HCEC 1CT (cell line): Measurements from ENCODE around the gene SMC1B.
A peak's percentile ranks its signal among the peaks of the same experiment; 100 is the strongest.
"Not testable (repeated sequence)": the region's sequence is repeated elsewhere in the genome, so short reads cannot be mapped to it uniquely, and the experiment has no call there.

Source experiments
- DNase-seq: peaks from one replicate; pipeline ENCODE4 v3.0.0-alpha.2; 2017

SMC1B gene, protein sequence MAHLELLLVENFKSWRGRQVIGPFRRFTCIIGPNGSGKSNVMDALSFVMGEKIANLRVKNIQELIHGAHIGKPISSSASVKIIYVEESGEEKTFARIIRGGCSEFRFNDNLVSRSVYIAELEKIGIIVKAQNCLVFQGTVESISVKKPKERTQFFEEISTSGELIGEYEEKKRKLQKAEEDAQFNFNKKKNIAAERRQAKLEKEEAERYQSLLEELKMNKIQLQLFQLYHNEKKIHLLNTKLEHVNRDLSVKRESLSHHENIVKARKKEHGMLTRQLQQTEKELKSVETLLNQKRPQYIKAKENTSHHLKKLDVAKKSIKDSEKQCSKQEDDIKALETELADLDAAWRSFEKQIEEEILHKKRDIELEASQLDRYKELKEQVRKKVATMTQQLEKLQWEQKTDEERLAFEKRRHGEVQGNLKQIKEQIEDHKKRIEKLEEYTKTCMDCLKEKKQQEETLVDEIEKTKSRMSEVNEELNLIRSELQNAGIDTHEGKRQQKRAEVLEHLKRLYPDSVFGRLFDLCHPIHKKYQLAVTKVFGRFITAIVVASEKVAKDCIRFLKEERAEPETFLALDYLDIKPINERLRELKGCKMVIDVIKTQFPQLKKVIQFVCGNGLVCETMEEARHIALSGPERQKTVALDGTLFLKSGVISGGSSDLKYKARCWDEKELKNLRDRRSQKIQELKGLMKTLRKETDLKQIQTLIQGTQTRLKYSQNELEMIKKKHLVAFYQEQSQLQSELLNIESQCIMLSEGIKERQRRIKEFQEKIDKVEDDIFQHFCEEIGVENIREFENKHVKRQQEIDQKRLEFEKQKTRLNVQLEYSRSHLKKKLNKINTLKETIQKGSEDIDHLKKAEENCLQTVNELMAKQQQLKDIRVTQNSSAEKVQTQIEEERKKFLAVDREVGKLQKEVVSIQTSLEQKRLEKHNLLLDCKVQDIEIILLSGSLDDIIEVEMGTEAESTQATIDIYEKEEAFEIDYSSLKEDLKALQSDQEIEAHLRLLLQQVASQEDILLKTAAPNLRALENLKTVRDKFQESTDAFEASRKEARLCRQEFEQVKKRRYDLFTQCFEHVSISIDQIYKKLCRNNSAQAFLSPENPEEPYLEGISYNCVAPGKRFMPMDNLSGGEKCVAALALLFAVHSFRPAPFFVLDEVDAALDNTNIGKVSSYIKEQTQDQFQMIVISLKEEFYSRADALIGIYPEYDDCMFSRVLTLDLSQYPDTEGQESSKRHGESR

GRCh38 chr22:45413368-45414211, at the start of gene SMC1B, which contains the start of gene RIBC2:
SMC1B (minus strand) TSS chr22:45413599; CDS start chr22:45413567, 32 bp downstream.
RIBC2 (plus strand) TSS chr22:45413693; CDS start chr22:45413887, 194 bp downstream.
- peak; percentile 81 for DNase-seq

GRCh38 chr22:45462034-45462655, 48.7 kb upstream of the SMC1B start:
- no peak for DNase-seq

DNA sequence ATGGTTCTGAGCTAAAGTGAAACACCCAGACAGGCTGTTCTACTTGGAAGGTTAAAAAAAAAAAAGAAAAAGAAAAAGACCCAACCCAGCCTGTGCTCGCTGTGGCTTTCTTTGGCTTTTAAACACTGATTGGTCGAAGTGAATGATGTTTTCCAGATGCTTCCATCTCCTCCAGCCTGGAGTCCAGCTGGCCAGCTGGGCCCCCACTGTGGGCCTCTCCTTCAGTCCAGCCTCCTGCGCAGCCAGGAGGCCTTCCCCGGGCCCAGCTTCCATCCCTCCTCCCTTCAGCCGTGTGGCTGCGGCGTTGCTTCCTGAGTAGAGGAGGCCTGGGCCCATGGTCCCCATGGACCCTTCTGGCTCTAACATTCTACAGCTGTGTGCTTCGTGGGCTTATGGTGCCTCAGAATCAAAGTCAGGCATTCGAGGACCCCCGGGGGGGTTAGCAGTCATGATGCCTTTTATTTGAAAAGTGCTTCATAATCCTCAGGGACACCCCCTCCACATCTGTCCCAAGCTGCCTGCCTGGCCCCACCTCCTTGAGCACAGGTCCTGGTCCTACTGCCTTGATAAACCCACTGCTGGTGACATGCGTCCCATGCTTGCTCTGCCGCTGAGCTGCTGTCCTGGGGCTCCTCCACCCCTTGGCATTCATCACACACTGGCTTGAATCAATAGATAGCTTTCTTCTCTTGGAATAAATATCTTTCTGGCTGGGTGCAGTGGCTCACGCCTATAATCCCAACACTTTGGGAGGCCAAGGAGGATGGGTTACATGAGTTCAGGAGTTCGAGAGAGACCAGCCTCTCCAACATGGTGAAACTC, 47.1 kb upstream of the SMC1B start:
- DNase-seq: no peak

GRCh38 chr22:45459235-45459634, 45.8 kb upstream of the SMC1B start:
- DNase-seq: no peak

- DNase-seq: no peak
Observed at GRCh38 chr22:45458532-45458931, 45.1 kb upstream of the SMC1B start.

DNA sequence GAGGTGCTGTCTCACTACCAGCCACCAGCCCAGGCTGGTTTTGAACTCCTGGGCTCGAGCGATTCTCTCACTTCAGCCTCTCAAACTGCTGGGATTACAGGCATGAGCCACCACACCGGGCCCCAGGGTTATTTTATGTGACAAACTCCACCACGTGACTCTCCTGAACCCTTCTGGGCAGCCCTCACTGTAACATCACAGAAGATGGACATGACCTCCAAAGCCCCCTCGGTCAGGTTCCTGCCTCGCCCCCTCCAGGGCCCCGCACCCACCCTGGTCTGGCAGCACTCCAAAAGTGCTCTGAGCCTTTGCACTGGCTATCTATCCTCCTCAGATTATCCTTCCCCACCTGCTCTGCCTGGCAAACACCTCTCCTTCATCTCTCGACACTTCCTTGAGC, 43.4 kb upstream of the SMC1B start:
- no peak for DNase-seq

GRCh38 chr22:45455621-45456020, 42.2 kb upstream of the SMC1B start:
- no peak for DNase-seq

DNA sequence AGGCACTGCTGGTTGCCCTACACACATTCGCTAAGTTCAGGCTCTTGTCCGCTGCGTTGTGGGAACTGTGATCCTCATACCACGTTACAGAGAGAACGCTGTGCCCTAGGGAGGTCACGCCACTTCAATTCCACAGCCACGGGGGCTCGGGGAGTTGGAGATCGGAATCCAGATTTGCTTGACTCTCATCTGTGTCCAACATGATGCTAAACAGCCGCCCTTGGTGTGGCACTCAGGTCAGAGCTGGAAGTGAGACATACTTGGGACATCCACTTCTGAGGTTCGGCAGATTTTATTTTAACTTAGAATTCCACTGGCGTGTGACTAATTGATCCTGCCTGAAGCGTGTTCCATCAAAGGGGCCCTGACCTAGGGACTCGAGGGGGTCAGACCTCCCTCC, 41.8 kb upstream of the SMC1B start:
- no peak for DNase-seq

DNA sequence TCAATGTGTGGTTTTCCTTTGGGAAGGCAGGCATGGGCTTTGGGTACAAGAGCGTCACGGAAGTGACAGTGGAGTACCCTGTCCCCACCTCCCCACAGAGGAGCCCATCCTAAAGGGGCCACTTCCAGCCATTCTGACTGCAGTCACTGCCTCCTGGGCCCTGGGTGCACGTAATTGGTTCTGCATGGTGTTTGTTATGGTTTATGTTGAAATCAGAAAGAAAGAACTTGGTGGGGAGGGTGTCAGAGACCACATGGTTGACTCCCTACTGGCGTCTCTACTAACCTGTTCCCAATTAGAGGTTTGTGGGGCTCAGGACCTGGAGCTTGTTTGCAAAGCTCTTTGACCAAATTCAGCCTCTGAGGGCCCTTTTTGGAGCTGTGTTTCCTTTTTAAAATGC, 40.9 kb upstream of the SMC1B start:
- DNase-seq: no peak

DNA sequence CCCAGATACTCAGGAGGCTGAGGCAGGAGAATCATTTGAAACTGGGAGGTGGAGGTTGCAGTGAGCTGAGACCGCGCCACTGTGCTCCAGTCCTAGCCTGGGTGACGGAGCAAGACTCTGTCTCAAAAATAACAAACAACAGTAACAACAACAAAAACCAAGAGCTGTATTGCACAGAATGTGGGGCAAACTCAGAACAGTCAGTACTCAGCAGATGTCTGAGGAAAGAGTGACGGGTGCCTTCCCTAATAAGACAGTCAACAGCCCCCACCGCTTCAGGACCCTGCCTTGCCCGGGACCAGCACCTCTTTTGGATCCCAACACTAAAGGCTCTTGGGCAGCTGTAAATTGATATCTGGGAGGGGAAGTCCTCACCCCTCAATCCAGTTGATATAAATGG, 40.4 kb upstream of the SMC1B start:
- no peak for DNase-seq

GRCh38 chr22:45452565-45453379, 39.4 kb upstream of the SMC1B start:
- peak; percentile 63 for DNase-seq

GRCh38 chr22:45451972-45452371, 38.6 kb upstream of the SMC1B start:
- DNase-seq: no peak

DNA sequence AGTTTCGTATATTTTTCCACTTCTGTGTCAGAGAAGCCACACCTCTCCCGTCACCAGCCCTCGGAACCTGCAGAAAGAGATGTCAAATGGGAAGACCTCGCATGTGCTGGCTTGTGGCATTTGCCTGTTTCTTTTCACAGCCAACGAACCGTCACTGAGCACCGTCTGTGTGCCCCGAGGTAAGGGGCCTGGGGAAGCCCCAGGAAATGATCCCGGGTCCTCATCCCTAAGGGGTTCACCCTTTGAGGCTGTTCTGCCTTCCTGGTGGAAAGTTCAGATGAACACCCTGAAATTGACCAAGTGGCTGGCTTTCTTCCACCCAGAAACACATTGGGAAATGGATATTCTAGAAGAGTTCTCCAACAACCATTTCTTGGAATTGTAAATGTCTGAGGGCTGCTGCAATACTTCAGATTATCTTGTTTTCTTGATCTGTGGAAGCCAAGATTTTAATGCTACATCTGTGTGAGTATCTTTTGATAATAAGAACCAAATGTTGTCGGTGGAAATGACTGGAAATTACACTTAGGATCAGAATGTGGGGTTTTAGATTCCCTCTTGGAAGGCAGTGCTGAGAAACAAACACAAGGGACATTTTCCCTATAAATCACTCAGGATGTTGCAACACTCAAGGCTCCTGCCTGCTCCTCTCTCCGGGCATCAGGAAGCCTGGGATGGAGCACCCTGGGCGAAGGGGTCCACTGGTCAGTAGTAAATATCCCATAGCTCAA, 37.7 kb upstream of the SMC1B start:
- peak; percentile 95 for DNase-seq

GRCh38 chr22:45450101-45450785, 36.8 kb upstream of the SMC1B start:
- DNase-seq: no peak

- DNase-seq: not testable (repeated sequence)
Observed at GRCh38 chr22:45449442-45449841, 36.0 kb upstream of the SMC1B start.

DNA sequence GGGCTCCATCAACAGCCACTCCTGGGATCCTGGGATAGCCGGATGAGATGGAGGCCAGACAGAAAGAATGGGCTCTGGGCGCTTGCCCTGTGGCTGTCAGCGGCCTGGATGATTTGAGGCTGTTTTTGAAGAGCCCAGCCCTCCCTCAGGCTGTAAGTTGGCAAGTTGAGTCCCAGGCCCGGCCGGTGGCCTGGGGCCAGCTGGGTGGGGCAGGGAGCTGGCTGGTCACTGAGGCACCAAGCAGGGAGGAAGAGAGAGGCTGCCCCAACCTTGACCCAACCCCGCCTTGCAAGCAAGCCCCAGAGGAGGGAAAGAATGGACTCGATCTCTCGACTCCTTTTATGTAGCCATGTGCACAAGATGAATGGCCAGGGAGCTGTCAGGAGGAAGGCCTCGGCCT, 35.0 kb upstream of the SMC1B start:
- no peak for DNase-seq

GRCh38 chr22:45447596-45447995, 34.2 kb upstream of the SMC1B start:
- not testable (repeated sequence) for DNase-seq

GRCh38 chr22:45446216-45446615, 32.8 kb upstream of the SMC1B start:
- DNase-seq: peak; percentile 49
